GM23338 (cell line): ENCODE results near the gene AMPD3. TPM values are rescaled to one million over a fixed set of nuclear protein-coding genes. Genes with fewer than 3 reads are reported as not detected.

ENCODE experiments used
- ATAC-seq: fragments of 200-7000 bp; cut with Tn5 transposase; 3 replicates; pipeline ENCODE4 v1.9.1; 2020
- DNase-seq: peaks from one replicate; pipeline ENCODE4 v3.0.0-alpha.2; 2015; ENCODE audit warnings: low spot score
- H2AFZ ChIP-seq: fragments of 200-600 bp; sonication (generic); 2 replicates; pipeline ENCODE4 v1.8.0; 2016; ENCODE audit warnings: antibody characterized with exemption, mild to moderate bottlenecking, moderate library complexity
- H3F3A ChIP-seq: fragments of 200-600 bp; sonication (generic); replicated peaks from 2 replicates; pipeline ENCODE4 v1.8.0; 2017; ENCODE audit warnings: antibody characterized with exemption, mixed run types, low read depth
- H3K27ac ChIP-seq: fragments of 200-600 bp; sonication (generic); 2 replicates; pipeline ENCODE4 v1.6.1; 2016; ENCODE audit warnings: low read depth
- H3K27me3 ChIP-seq: fragments of 200-600 bp; sonication (generic); 2 replicates; pipeline ENCODE4 v1.8.0; 2016; ENCODE audit warnings: mild to moderate bottlenecking, mixed run types, moderate library complexity; ENCODE audit not compliant: insufficient read depth
- H3K36me3 ChIP-seq: fragments of 200-600 bp; sonication (generic); 2 replicates; pipeline ENCODE4 v1.8.0; 2016; ENCODE audit warnings: mild to moderate bottlenecking; ENCODE audit not compliant: insufficient read depth
- H3K4me1 ChIP-seq: fragments of 200-600 bp; sonication (generic); 2 replicates; pipeline ENCODE4 v1.8.0; 2016; ENCODE audit warnings: mild to moderate bottlenecking, moderate library complexity; ENCODE audit not compliant: insufficient read depth
- H3K4me2 ChIP-seq: fragments of 200-600 bp; sonication (generic); 2 replicates; pipeline ENCODE4 v1.7.1; 2017; ENCODE audit warnings: mixed run types
- H3K4me3 ChIP-seq: fragments of 200-600 bp; sonication (generic); 2 replicates; pipeline ENCODE4 v1.6.1; 2016; ENCODE audit warnings: mixed run types
- H3K79me2 ChIP-seq: fragments of 200-600 bp; sonication (generic); replicated peaks from 2 replicates; pipeline ENCODE4 v1.8.0; 2017; ENCODE audit warnings: mild to moderate bottlenecking; ENCODE audit not compliant: insufficient read depth
- H3K9me2 ChIP-seq: fragments of 200-600 bp; sonication (generic); 2 replicates; pipeline ENCODE4 v1.8.0; 2017; ENCODE audit not compliant: insufficient read depth
- H4K20me1 ChIP-seq: fragments of 200-600 bp; sonication (generic); replicated peaks from 2 replicates; pipeline ENCODE4 v1.8.0; 2017; ENCODE audit warnings: mild to moderate bottlenecking; ENCODE audit not compliant: insufficient read depth
- H3K27ac Mint-ChIP-seq: 2 replicates; pipeline ENCODE4 v1.8.0; 2020; ENCODE audit warnings: inconsistent platforms, mild to moderate bottlenecking, moderate library complexity, mixed read lengths
- H3K27me3 Mint-ChIP-seq: 3 replicates; pipeline ENCODE4 v1.8.0; 2022; ENCODE audit warnings: low read depth, mild to moderate bottlenecking, moderate library complexity, mixed read lengths, inconsistent platforms; ENCODE audit not compliant: insufficient read depth, poor library complexity
- H3K36me3 Mint-ChIP-seq: 3 replicates; pipeline ENCODE4 v1.8.0; 2021; ENCODE audit warnings: low read depth, mild to moderate bottlenecking, inconsistent platforms, moderate library complexity, mixed read lengths
- H3K4me1 Mint-ChIP-seq: 3 replicates; pipeline ENCODE4 v1.8.0; 2020; ENCODE audit warnings: mild to moderate bottlenecking, inconsistent platforms, mixed read lengths
- H3K4me3 Mint-ChIP-seq: 3 replicates; pipeline ENCODE4 v1.8.0; 2021; ENCODE audit warnings: moderate library complexity, mild to moderate bottlenecking, inconsistent platforms, mixed read lengths
- H3K9me3 Mint-ChIP-seq: 3 replicates; pipeline ENCODE4 v1.8.0; 2020; ENCODE audit warnings: moderate library complexity, mild to moderate bottlenecking, inconsistent platforms, mixed read lengths
- EZH2 ChIP-seq: fragments of 200-600 bp; sonication (generic); IDR thresholded peaks from one replicate; pipeline ENCODE4 v1.8.0; 2017; ENCODE audit warnings: antibody characterized with exemption, mild to moderate bottlenecking, low read depth; ENCODE audit not compliant: unreplicated experiment
- EZH2phosphoT487 ChIP-seq: fragments of 200-600 bp; sonication (generic); IDR thresholded peaks from one replicate; pipeline ENCODE4 v1.8.1; 2018; ENCODE audit warnings: antibody characterized with exemption; ENCODE audit not compliant: unreplicated experiment
- JUNB ChIP-seq: IDR thresholded peaks from one replicate; pipeline ENCODE4 v1.6.1; 2016; ENCODE audit warnings: antibody characterized with exemption; ENCODE audit not compliant: unreplicated experiment
- NANOG ChIP-seq: IDR thresholded peaks from 2 replicates; pipeline ENCODE4 v1.6.1; 2016; ENCODE audit warnings: antibody characterized with exemption, borderline replicate concordance
- POLR2AphosphoS5 ChIP-seq: IDR thresholded peaks from 2 replicates; pipeline ENCODE4 v1.6.1; 2016; ENCODE audit warnings: antibody characterized with exemption, low read depth
- STAT1 ChIP-seq: IDR thresholded peaks from one replicate; pipeline ENCODE4 v1.6.1; 2016; ENCODE audit warnings: antibody characterized with exemption; ENCODE audit not compliant: unreplicated experiment
- ZNF114 ChIP-seq: fragments of 250-450 bp; sonication (Bioruptor Pico); IDR thresholded peaks from 2 replicates; pipeline ENCODE4 v1.5.0; 2020; ENCODE audit warnings: mild to moderate bottlenecking, moderate library complexity
- ZNF331 ChIP-seq: fragments of 250-450 bp; sonication (Bioruptor Pico); IDR thresholded peaks from 2 replicates; pipeline ENCODE4 v1.5.0; 2020; ENCODE audit warnings: low read depth, mild to moderate bottlenecking, moderate library complexity
- polyA plus RNA-seq: library from polyadenylated mRNA; unstranded; fragments of >200 nt; fragmentation: Nextera tagmentation; extraction: Ambion mirVana; gene quantifications from 2 replicates; pipeline ENCODE4 v1.2.1, GENCODE V29; 2016
- total RNA-seq: library from RNA; depleted of rRNA; stranded (reverse); fragments of >200 nt; shearing (Covaris generic); gene quantifications from 2 replicates; pipeline ENCODE4 v1.2.3, GENCODE V29; 2014
- TF ChIP-seq, protein P1 (sequence below): IDR thresholded peaks from one replicate; pipeline ENCODE4 v1.6.1; 2018; ENCODE audit warnings: antibody characterized with exemption; ENCODE audit not compliant: unreplicated experiment
- TF ChIP-seq, protein P2 (sequence below), 2 experiments: fragments of 200-600 bp in 1 of 2; sonication (generic) in 1 of 2; conservative IDR thresholded peaks; 2 replicates each; pipeline versions ENCODE4 v1.5.1 to v1.6.1; 2016 to 2017; ENCODE audit warnings: antibody characterized with exemption in 2 of 2, low read depth in 2 of 2, mild to moderate bottlenecking in 2 of 2, moderate library complexity in 1 of 2
- TF ChIP-seq, protein P3 (sequence below): IDR thresholded peaks from 2 replicates; pipeline ENCODE4 v1.6.1; 2016; ENCODE audit warnings: antibody characterized with exemption

Gene AMPD3
- total and polyA plus RNA-seq, 2 experiments from 2014 or later, result 1.6 to 2.1 TPM

DNA sequence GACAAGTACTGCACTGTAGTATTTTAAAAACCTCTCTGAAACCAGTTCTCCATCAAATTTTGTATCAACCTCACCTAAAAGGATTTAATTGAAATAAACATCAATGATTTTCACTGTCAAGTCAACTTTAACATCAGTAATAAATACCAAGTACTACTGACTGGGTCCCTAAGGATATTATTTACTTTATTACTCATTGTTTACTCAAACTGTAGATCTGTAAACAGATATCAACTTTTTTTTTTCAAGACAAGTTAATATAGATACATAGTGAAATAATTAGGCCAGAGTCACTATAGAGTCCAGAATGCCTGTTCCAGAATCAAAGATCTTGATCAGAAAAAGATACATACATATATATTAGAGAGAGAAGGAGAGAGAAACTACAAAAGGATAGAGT lies 84.3 kb downstream of the AMPD3 start:
- no peak overlapping the region for H3K27ac ChIP-seq
- no peak overlapping the region for H2AFZ ChIP-seq
- no peak overlapping the region for H3K4me2 ChIP-seq
- no peaks in the 10 kb centered on the region for H3K36me3 ChIP-seq
- no peaks in the 10 kb centered on the region for H3K9me2 ChIP-seq
- H3F3A ChIP-seq, result no peaks in the 10 kb centered on the region
- Mint-ChIP-seq H3K27ac (no peak overlapping the region), H3K27me3 (peaks cover 6% of the 10 kb centered on the region), H3K4me1 (peaks cover 8% of the 10 kb centered on the region), H3K4me3 (peak overlapping the region; percentile 90; the same call in 2 of the 3 replicates), H3K36me3 (peaks cover 3% of the 10 kb centered on the region), H3K9me3 (peaks cover 14% of the 10 kb centered on the region)
- H4K20me1 ChIP-seq, result no peaks in the 10 kb centered on the region
- no peak for ATAC-seq
- no peak overlapping the region for H3K4me3 ChIP-seq
- H3K4me1 ChIP-seq, result peaks cover 9% of the 10 kb centered on the region
- H3K27me3 ChIP-seq, result peaks cover 9% of the 10 kb centered on the region; the same call in 1 of the 2 replicates
- no peaks in the 10 kb centered on the region for H3K79me2 ChIP-seq
- DNase-seq, result no peak
- TF ChIP-seq ZNF331 (CRISPR knock-in tag) (no peak), ZNF114 (no peak), NANOG (no peak), EZH2 (no peak), EZH2phosphoT487 (no peak), POLR2AphosphoS5 (no peak)
- TF ChIP-seq, protein P1, sequence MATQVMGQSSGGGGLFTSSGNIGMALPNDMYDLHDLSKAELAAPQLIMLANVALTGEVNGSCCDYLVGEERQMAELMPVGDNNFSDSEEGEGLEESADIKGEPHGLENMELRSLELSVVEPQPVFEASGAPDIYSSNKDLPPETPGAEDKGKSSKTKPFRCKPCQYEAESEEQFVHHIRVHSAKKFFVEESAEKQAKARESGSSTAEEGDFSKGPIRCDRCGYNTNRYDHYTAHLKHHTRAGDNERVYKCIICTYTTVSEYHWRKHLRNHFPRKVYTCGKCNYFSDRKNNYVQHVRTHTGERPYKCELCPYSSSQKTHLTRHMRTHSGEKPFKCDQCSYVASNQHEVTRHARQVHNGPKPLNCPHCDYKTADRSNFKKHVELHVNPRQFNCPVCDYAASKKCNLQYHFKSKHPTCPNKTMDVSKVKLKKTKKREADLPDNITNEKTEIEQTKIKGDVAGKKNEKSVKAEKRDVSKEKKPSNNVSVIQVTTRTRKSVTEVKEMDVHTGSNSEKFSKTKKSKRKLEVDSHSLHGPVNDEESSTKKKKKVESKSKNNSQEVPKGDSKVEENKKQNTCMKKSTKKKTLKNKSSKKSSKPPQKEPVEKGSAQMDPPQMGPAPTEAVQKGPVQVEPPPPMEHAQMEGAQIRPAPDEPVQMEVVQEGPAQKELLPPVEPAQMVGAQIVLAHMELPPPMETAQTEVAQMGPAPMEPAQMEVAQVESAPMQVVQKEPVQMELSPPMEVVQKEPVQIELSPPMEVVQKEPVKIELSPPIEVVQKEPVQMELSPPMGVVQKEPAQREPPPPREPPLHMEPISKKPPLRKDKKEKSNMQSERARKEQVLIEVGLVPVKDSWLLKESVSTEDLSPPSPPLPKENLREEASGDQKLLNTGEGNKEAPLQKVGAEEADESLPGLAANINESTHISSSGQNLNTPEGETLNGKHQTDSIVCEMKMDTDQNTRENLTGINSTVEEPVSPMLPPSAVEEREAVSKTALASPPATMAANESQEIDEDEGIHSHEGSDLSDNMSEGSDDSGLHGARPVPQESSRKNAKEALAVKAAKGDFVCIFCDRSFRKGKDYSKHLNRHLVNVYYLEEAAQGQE, result no peak

DNA sequence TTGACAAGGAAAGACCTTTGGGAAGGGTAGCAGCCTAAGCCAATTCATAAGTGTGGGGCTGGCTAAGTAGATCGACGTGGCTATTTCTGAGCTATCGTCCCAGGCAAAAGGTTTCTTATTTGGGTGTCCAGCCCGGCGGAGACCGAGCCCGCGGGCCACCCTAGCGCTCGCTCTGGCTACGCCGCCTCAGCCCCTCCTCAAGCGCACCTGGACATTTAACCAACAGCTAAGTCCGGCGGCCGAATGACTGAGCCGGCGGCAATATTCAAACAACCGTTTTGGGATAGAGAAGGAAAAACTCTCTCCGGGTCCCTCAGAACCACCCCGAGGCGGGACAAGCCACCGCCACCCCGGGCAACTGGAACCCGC lies 85.5 kb downstream of the AMPD3 start:
- Histone ChIP-seq H3K27ac (peak overlapping the region; percentile 72), H3K9me2 (no peaks in the 10 kb centered on the region), H4K20me1 (no peaks in the 10 kb centered on the region), H3K4me2 (peak overlapping the region; percentile 81), H3K4me3 (peak overlapping the region; percentile 56), H2AFZ (peak overlapping the region; percentile 73), H3K4me1 (peaks cover 9% of the 10 kb centered on the region), H3K27me3 (peaks cover 9% of the 10 kb centered on the region; the same call in 1 of the 2 replicates), H3K79me2 (no peaks in the 10 kb centered on the region), H3F3A (no peaks in the 10 kb centered on the region), H3K36me3 (no peaks in the 10 kb centered on the region)
- peak overlapping the region; percentile 90 for H3K4me3 Mint-ChIP-seq
- peaks cover 6% of the 10 kb centered on the region for H3K27me3 Mint-ChIP-seq
- ATAC-seq (peak; percentile 68), DNase-seq (peak; percentile 58)
- peak overlapping the region; percentile 75; the same call in 1 of the 2 replicates for H3K27ac Mint-ChIP-seq
- peaks cover 8% of the 10 kb centered on the region for H3K4me1 Mint-ChIP-seq
- peaks cover 3% of the 10 kb centered on the region for H3K36me3 Mint-ChIP-seq
- peaks cover 16% of the 10 kb centered on the region for H3K9me3 Mint-ChIP-seq
- TF ChIP-seq, protein P2, sequence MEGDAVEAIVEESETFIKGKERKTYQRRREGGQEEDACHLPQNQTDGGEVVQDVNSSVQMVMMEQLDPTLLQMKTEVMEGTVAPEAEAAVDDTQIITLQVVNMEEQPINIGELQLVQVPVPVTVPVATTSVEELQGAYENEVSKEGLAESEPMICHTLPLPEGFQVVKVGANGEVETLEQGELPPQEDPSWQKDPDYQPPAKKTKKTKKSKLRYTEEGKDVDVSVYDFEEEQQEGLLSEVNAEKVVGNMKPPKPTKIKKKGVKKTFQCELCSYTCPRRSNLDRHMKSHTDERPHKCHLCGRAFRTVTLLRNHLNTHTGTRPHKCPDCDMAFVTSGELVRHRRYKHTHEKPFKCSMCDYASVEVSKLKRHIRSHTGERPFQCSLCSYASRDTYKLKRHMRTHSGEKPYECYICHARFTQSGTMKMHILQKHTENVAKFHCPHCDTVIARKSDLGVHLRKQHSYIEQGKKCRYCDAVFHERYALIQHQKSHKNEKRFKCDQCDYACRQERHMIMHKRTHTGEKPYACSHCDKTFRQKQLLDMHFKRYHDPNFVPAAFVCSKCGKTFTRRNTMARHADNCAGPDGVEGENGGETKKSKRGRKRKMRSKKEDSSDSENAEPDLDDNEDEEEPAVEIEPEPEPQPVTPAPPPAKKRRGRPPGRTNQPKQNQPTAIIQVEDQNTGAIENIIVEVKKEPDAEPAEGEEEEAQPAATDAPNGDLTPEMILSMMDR (conservative IDR thresholded peaks at IDR 0.05; ENCODE audit: low read depth in 2 of 2), result no peak
- TF ChIP-seq NANOG, result no peak
- TF ChIP-seq EZH2, result no peak
- TF ChIP-seq ZNF331 (CRISPR knock-in tag), result no peak
- TF ChIP-seq EZH2phosphoT487, result no peak
- TF ChIP-seq STAT1, result no peak
- TF ChIP-seq POLR2AphosphoS5, result no peak
- TF ChIP-seq, protein P3, sequence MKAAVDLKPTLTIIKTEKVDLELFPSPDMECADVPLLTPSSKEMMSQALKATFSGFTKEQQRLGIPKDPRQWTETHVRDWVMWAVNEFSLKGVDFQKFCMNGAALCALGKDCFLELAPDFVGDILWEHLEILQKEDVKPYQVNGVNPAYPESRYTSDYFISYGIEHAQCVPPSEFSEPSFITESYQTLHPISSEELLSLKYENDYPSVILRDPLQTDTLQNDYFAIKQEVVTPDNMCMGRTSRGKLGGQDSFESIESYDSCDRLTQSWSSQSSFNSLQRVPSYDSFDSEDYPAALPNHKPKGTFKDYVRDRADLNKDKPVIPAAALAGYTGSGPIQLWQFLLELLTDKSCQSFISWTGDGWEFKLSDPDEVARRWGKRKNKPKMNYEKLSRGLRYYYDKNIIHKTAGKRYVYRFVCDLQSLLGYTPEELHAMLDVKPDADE, result no peak
- TF ChIP-seq, protein P1, result no peak
- no peak for TF ChIP-seq ZNF114
- no peak for TF ChIP-seq JUNB
